PC-3 (cell line): ENCODE results near the gene NBAS.

Experiments used
- EZH2 ChIP-seq: fragments of 300-600 bp; sonication (generic); IDR thresholded peaks from one replicate; pipeline ENCODE4 v1.6.1; 2017; ENCODE audit warnings: antibody characterized with exemption, mild to moderate bottlenecking, low read length; ENCODE audit not compliant: unreplicated experiment
- TF ChIP-seq, protein P1 (sequence below): fragments of 300-600 bp; sonication (generic); conservative IDR thresholded peaks from 2 replicates; pipeline ENCODE4 v1.5.1; 2017; ENCODE audit warnings: antibody characterized with exemption, low read depth, mild to moderate bottlenecking, low read length

- TF ChIP-seq, protein P1, sequence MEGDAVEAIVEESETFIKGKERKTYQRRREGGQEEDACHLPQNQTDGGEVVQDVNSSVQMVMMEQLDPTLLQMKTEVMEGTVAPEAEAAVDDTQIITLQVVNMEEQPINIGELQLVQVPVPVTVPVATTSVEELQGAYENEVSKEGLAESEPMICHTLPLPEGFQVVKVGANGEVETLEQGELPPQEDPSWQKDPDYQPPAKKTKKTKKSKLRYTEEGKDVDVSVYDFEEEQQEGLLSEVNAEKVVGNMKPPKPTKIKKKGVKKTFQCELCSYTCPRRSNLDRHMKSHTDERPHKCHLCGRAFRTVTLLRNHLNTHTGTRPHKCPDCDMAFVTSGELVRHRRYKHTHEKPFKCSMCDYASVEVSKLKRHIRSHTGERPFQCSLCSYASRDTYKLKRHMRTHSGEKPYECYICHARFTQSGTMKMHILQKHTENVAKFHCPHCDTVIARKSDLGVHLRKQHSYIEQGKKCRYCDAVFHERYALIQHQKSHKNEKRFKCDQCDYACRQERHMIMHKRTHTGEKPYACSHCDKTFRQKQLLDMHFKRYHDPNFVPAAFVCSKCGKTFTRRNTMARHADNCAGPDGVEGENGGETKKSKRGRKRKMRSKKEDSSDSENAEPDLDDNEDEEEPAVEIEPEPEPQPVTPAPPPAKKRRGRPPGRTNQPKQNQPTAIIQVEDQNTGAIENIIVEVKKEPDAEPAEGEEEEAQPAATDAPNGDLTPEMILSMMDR, result no peak
- no peak for TF ChIP-seq EZH2
Observed at GRCh38 chr2:15605721-15606120, 44.6 kb upstream of the NBAS start.
